Adipose tissue (tissue), 3 donors: Measurements from ENCODE around the gene THBS3. TPM values are rescaled to one million over a fixed set of nuclear protein-coding genes. Genes with fewer than 3 reads are reported as not detected.
A peak's percentile ranks its signal among the peaks of the same experiment; 100 is the strongest.
"Not testable (repeated sequence)": the region's sequence is repeated elsewhere in the genome, so short reads cannot be mapped to it uniquely, and the experiment has no call there.

Experiments
- H3K27ac ChIP-seq: one replicate; pipeline ENCODE4 v1.5.1; 2013; ENCODE audit warnings: low read depth, low read length
- WGBS, 3 donors: extraction: QIAGEN DNeasy Blood & Tissue Kit; methylation state at CpG; one replicate each; pipeline ENCODE4 v1.1.7; 2013; 5-methylcytosine and 5-hydroxymethylcytosine counted together
- polyA plus RNA-seq, 3 donors: library from polyadenylated mRNA; stranded (reverse); fragments of 200-250 nt; gene quantifications; one replicate each; pipeline ENCODE4 v1.2.3, GENCODE V29; 2013
- donor health status: healthy with polysubstance abuse.
- donor health status: Bipolar disorder and iron deficiency.
- donor health status: healthy.

The THBS3 gene
- polyA plus RNA-seq, 3 donors = 12.0 to 31.5 (median 13.7) TPM

DNA sequence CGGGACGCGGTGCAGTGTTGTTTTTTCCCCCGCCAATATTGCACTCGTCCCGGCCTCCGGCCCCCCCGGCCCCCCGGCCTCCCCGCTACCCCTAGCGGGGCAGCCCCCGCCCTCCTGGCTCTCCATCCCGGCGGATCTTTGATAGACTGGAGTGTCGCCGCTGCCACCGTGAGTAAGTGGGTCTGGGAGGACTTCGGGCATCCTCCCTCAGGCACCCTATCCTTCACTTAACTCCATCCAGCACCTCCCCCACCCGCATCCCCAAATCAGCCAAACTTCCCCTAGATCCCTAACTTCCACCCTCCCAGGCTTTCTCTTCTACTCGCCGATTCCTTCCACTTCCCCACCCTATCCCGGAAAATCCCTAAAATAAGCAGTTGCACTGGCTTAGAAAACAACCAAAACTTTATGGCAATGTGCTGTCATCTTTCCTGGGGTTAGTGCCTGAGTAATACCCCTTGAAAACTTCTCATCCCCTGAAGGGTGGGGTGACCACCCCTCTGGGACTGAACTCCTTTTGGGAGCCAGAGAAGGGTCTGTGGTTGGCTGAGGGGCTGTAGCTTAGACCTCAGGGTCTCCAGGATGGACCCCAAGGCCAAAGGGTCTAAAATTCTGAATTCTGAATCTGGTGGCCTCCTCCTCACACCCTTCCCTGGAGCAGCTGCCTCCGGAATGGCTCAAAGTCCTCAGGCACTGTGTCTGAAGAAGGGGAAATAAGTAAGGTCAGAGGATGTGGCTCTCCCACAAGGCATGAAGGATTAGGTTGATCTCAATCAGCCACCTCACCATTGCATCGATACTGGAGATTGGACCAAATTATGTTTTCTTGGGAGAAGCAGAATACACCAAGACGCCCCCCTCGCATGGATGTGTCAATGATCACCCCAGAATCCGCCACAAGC lies 12.2 kb downstream of the THBS3 start:
- peak overlapping the region; percentile 61 for H3K27ac ChIP-seq
- WGBS, 3 donors = 28% methylated on average over 21 to 27 of the region's 27 CpGs

DNA sequence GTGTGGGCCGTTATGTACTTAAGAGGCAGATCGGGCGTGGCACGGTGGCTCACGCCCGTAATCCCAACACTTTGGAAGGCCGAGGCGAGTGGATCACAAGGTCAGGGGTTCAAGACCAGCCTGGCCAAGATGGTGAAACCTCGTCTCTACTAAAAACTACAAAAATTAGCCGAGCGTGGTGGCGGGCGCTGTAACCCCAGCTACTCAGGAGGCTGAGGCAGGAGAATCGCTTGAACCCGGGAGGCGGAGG lies 13.8 kb downstream of the THBS3 start:
- H3K27ac ChIP-seq = peak overlapping the region; percentile 72
- WGBS, 3 donors = 5 to 13% (median 6%) methylated on average over 16 of the region's 16 CpGs

DNA sequence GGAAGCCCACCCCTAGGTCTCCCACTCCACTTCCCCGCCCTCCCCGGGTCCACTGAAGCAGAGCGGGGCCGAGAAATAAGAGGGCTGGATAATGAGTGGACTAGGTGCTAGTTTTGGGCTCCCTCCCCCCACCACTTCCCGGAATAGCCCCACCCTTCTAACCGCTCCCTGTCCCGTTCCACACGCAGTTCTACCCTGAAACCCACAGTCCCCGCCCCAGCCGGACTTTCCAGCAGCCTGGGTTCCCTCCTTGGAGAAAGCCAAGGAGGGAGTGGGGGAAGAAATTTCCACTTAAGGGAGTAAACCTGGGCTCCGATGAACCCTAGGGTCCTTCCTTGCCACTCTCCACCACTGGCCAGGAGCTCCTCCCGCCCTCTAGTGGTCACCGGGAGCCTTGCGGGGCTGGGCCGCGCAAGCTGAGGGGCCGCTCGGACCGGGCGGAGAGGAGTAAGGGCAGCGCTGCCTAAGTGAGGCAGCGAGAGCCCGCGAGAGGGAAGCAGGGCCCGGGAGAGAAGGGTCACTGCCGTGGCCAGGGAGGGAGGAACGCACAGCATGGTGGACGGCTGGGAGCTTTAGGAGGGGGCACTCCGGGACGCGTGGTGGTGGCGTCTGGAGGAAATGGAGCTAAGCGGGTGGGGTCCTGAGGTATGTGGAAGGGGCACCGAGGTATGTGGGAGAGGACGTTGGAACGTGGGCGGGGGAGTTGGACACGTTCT lies 14.3 kb downstream of the THBS3 start:
- peak overlapping the region; percentile 72 for H3K27ac ChIP-seq
- WGBS, 3 donors = 0 to 1% (median 1%) methylated on average over 37 to 38 of the region's 38 CpGs

DNA sequence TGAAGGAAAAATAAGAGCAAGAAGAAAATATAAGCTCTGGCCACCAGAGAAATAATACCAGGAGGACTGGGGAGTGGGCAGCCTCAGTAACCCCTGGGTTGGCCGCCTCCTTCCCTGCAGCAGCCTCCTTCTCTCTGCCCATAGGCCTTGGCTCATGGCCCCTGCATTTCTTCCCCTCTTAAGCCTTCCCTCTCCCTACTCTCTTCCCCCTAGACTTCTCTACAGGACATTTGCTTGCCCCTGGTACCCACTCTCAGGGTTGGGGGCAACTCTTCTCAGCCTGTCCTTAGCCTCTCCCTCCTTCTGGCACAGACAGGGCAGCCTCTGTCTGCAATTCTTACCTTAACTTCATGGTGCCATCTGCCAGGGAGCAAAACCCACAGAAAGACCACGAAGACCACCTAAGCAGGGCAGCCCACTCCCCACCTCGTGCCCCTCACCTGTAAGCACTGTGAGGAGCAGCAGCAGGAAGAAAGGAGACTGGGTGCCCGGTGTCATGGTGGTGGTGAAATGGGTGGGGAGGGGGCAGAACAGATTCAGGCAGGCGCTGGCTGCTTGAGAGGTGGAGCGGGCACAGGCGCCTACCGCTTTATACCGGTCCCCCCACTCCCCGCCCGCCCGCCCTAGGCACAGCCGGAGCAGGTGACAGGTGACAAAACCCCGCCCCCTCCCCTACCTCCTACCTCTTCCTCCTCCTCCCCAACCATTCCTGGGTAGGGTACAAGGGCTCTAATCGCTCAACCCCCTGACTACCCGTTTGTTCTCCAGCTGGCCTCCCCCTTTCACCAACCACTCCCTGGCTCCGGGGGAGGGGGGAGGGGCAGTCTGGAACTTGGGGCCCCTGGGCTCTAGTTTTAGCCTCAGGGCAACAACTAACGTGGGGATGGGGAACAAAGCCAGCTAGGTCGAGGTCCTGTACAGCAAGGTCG lies 15.1 kb downstream of the THBS3 start:
- 15 to 36% (median 33%) methylated on average over 17 to 20 of the region's 20 CpGs for WGBS, 3 donors
- peak overlapping the region; percentile 72 for H3K27ac ChIP-seq

DNA sequence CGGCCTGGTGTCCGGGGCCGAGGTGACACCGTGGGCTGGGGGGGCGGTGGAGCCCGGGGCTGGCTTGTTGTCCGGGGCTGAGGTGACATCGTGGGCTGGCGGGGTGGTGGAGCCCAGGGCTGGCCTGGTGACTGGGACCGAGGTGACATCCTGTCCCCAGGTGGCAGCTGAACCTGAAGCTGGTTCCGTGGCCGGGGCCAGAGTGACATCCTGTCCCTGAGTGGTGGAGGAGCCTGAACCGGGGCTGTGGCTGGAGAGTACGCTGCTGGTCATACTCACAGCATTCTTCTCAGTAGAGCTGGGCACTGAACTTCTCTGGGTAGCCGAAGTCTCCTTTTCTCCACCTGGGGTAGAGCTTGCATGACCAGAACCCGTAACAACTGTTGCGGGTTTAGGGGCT lies 15.8 kb downstream of the THBS3 start:
- WGBS, 3 donors = 59 to 91% (median 87%) methylated on average over 17 of the region's 17 CpGs
- peak overlapping the region; percentile 53 for H3K27ac ChIP-seq

DNA sequence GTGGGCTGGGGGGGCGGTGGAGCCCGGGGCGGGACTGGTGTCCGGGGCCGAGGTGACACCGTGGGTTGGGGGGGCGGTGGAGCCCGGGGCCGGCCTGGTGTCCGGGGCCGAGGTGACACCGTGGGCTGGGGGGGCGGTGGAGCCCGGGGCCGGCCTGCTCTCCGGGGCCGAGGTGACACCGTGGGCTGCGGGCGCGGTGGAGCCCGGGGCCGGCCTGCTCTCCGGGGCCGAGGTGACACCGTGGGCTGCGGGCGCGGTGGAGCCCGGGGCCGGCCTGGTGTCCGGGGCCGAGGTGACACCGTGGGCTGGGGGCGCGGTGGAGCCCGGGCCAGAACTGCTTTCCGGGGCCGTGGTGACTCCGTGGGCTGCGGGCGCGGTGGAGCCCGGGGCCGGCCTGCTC lies 17.8 kb downstream of the THBS3 start:
- H3K27ac ChIP-seq = not testable (repeated sequence)

DNA sequence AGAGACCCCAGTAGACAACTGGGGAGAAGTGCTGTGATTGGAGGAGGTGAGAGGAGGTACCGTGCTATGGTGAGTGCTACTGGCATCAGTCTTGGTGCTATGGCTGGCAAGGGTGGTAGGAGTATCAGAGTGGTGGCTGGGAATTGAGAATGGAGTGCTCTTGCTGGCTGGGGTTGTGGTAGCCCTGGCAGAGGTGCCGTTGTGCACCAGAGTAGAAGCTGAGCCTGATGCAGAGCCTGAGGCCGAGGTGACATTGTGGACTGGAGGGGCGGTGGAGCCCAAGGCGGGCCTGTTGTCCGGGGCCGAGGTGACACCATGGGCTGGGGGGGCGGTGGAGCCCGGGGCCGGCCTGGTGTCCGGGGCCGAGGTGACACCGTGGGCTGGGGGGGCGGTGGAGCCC lies 19.4 kb downstream of the THBS3 start:
- whole genome bisulfite sequencing, 3 donors = 82 to 88% (median 86%) methylated on average over 7 to 14 of the region's 14 CpGs
- no peak overlapping the region for H3K27ac ChIP-seq

More for the DNA sequence above, 17.8 kb downstream of the THBS3 start:
- 75 to 95% (median 93%) methylated on average over 18 to 23 of the region's 45 CpGs for WGBS, 3 donors

DNA sequence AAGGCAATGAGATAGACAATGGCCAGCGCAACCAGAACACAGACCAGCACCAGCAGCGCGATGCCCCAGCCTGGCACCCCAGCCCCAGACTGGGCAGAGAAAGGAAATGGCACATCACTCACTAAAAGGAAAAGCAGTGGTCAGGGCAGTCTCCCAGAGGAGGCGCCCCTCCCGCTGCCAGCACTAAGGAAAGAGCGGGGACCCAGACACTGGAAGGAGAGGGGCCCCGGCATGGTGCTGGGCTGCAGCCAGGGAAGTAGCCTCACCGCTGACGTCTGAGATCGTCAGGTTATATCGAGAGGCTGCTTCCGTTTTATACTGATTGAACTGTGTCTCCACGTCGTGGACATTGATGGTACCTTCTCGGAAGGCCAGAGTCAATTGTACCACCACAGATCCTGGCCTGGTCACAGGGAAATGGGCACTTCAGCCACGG lies 20.2 kb downstream of the THBS3 start:
- WGBS, 3 donors = 55 to 75% (median 65%) methylated on average over 16 of the region's 16 CpGs
- H3K27ac ChIP-seq = no peak overlapping the region

DNA sequence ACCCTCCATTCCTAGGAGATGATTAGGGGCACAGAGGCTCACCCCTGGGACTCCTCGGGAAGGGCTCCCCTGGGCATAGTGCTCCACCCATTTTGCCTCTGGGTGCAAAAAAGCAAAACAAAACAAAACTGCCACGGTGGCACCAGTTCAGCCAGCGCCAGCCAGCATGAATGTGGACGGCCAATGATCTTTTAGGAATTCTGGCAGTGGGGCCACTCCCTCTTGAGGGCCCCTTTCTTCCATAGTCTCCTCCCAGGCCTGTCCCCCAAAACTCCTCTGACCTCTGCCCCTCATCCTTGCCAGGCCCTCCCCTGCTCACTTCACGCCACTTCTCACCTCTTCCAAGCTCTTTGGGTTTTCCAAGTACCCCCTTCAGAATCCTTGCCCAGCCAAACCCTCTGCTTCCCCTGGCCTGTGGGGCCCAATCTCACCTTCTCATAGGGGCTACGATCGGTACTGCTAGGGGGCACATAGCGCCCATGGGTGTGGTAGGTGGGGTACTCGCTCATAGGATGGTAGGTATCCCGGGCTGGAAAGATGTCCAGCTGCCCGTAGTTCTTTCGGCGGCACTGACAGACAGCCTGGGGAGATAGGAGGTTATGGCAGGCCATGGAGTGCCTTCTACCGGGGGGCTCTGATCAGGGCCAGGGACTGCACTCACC lies 20.8 kb downstream of the THBS3 start:
- WGBS, 3 donors = 42 to 83% (median 71%) methylated on average over 14 of the region's 14 CpGs
- H3K27ac ChIP-seq = no peak overlapping the region

DNA sequence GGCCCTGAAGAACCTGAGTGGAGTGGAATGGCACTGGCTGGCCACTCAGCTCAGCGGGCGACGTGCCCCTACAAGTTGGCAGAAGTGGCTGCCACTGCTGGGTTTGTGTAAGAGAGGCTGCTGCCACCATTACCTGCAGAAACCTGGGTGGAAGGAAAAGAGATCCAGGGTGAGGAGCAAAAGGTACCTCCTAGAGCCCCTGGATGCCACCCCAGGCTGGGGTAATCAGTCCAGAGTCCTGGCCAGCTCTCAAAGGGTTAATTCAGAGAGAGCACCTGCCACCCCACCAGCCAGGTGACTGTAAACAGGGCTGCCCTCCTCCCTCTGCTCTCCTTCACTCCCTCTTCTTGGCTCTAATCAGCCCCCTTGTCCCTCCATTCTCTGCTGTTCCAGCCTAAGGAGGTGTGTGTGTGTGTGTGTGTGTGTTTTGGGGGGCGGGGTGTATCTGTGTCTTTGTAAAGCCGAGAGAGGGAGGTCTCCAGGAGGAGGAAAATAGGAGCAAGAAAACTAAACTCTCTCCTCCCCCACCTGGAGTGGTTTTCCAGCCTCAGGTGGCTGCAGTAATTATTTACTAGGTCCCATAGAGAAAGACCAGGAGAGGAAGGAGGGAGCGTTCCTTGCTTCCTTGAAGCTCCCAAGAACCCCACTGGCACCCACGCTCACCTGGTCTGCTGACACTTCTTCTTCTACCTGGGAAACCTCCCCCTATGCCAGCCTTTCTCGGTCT lies 21.5 kb downstream of the THBS3 start:
- WGBS, 3 donors = 30 to 80% (median 77%) methylated on average over 8 of the region's 8 CpGs

DNA sequence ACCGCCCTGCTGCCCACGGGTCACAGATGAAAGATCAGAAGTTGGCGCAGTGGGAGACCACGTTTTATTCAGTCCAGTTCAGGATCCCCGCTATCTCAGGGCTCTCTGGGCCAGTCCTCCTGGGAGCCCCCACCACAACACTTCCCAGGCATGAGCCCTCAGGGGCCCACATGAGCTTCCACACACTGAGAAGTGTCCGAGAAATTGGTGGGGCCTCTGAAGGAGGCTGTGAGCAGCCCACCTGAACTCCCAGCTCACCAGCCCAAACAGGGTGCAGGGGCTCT lies 22.0 kb downstream of the THBS3 start:
- no peak overlapping the region for H3K27ac ChIP-seq
- WGBS, 3 donors = 35 to 78% (median 72%) methylated on average over 6 of the region's 6 CpGs

More for the DNA sequence above, 21.5 kb downstream of the THBS3 start:
- no peak overlapping the region for H3K27ac ChIP-seq

DNA sequence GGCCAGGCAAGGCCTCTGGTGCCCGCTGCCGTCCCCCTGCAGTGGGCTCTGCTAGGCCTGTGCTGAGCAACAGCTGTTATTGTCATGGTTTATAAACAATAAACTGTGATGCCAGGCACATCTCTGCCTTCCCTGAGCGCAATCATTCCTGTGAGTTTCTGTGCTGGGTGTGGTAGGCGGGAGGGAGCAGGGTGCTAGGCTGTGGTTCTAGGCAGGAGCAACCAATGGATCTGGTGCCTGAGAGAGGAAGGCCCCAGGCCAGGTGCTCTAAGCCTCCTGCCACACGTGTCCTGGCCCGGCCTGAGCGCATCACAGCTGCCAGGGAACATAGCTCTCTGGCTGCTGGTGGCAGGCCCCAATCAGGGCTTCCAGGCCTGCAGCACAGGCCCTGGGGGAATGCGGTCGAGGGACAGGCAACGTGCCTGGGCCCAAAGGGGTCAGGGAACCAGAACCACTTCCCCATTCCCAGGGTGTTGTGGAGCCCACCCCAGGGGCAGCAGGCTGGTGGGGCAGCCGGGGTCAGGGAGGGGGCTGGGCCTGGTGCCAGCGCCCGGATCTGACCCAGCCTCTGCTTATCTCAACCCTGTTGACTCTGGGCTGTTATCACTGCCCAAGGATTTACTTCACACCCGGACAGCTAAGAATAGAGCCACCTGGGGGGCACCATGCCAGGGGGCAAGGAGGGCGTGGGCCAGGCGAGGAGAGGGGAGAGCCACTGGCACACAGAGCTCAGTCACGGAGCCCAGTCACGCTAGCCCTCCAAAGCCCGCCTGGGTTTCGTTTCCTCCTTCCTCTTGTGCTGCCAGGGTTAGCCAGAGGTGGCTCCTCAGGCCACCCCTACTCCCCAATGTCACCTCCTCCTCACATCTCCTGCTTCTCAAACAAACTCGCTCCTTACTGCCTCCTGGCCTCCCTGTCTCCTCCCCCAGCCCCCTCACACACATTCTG lies 22.6 kb downstream of the THBS3 start:
- WGBS, 3 donors = 22 to 71% (median 68%) methylated on average over 20 to 21 of the region's 21 CpGs
- no peak overlapping the region for H3K27ac ChIP-seq

DNA sequence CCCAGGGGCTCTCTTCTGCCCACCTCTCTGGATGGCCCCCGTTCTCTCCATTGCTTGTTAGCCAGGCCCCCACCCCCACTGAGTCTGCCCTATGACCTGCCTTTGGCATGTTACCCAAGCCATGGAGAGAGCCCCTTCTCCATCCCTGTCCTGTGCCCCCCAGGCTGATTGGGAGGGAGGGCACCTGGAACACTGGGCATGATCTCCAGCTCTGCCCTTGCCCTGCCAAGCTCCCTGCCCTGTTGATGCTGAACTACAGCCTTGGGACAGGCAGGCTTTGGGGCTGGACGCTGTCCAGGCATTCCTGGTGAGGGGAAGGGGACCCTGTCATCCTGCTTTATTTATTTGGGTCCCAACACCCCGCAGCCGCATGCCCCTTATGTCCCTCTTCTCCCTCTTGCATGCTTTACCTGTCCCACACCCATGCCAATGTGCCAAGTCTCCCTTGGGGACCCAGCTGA lies 23.3 kb downstream of the THBS3 start:
- no peak overlapping the region for H3K27ac ChIP-seq

DNA sequence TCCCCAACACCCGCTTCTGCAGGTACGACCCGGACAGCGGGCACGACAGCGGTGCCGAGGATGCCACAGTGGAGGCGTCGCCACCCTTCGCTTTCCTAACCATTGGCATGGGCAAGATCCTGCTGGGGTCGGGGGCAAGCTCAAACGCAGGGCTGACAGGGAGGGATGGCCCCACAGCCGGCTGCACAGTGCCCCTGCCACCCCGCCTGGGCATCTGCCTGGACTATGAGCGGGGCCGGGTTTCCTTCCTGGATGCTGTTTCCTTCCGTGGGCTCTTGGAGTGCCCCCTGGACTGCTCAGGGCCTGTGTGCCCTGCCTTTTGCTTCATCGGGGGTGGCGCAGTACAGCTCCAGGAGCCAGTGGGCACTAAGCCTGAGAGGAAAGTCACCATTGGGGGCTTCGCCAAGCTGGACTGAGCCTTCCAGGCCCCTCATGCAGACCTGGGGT lies 23.9 kb downstream of the THBS3 start:
- WGBS, 3 donors = 86 to 89% (median 88%) methylated on average over 20 of the region's 20 CpGs
- no peak overlapping the region for H3K27ac ChIP-seq

More for the DNA sequence above, 23.3 kb downstream of the THBS3 start:
- 60 to 91% (median 77%) methylated on average over 4 of the region's 4 CpGs for WGBS, 3 donors

DNA sequence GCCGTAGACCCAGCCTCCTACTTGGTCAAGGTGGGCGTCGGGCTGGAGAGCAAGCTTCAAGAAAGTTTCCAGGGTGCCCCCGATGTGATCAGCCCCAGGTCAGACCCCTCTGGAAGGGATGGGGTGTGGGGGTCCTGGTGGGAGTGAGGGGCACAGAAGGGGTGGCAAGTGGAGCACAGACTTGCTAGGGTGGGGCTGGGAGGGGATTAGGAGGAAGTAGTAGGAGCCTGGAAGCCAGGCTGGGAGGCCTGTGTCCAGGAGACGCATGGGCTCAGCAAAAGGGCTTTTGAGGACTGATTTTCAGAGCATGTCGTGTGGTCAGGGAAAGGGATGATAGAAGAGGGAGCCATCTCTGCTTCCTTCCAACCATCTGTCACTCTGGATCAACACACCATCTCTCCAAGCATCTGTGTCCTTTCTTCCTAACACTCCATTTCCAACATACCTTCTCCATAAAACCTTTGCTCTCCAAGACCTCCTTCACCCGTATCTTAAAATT lies 25.6 kb downstream of the THBS3 start:
- no peak overlapping the region for H3K27ac ChIP-seq
- 88 to 94% (median 89%) methylated on average over 7 of the region's 7 CpGs for WGBS, 3 donors

DNA sequence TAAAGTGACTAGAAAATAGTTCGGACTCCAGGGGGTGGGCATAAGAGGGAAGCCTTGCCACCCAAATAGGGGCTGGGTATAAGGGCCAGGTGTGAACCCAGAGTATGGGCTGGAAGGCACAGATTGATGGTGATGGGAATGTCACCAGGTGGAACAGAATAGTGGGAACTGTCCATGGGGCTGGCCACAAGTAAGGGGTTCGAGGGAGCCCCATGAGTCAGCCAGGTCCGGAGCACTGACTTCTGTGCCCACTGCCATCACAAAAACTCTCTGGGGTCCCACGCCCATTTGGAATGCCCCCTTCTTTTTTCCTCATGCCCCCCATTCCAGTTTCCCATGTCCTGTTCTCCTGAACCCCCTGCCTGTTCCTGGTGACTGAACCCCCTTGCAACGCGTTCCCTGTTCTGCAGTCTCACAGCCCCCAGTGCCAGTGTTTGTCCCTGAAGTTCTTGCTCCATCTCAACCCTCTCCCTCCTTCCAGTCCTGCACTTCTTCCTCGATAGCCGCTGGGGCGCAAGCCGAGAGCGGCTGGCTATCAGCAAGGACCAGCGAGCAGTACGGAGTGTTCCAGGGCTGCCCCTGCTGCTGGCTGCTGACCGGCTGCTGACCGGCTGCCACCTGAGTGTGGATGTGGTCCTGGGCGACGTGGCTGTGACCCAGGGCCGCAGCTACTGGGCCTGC lies 26.2 kb downstream of the THBS3 start:
- no peak overlapping the region for H3K27ac ChIP-seq
- WGBS, 3 donors = 87 to 92% (median 90%) methylated on average over 18 of the region's 18 CpGs
